HCT116 (cell line): ENCODE results near the gene A3GALT2. TPM values are rescaled to one million over a fixed set of nuclear protein-coding genes. Genes with fewer than 3 reads are reported as not detected.

Experiments used
- ATAC-seq: fragments of 200-7000 bp; cut with Tn5 transposase; 2 replicates; pipeline ENCODE4 v1.9.1; 2020; ENCODE audit warnings: mild to moderate bottlenecking, moderate library complexity
- BruUV-seq: library from RNA; stranded (reverse); fragments of 400-500 nt; replicated peaks from 2 replicates; lab custom pipeline; 2021; lab: Mats Ljungman, UMichigan
- CTCF ChIA-PET: fragments of 300-600 bp; sonication (Branson Sonifier 250); formaldehyde crosslinking; loops from one replicate; lab custom pipeline; 2021; ENCODE audit warnings: antibody characterized with exemption; lab: Charles Lee
- POLR2A ChIA-PET: fragments of 300-600, 350-600 bp; sonication (Branson Sonifier 250); formaldehyde crosslinking; loops from one replicate; lab custom pipeline; 2021; ENCODE audit warnings: antibody characterized with exemption; lab: Charles Lee
- RAD21 ChIA-PET, 2 experiments: fragments of 300-600 bp; sonication (Branson Sonifier 250); formaldehyde crosslinking; loops; one replicate each; lab custom pipeline; 2023; ENCODE audit warnings: low total read pairs in 2 of 2; ENCODE audit not compliant: uncharacterized antibody in 2 of 2, unreplicated experiment in 2 of 2, low non-redundant PET in 1 of 2; lab: Charles Lee
- DNase-seq: peaks from one replicate; pipeline ENCODE4 v3.0.0-alpha.2; 2010; ENCODE audit warnings: low read depth, low spot score
- H2AFZ ChIP-seq: fragments of 200-600 bp; shearing (Covaris generic), sonication (generic); 2 replicates; pipeline ENCODE4 v1.6.1; 2017; ENCODE audit warnings: low read depth, mixed run types, mixed read lengths, antibody characterized with exemption, low read length; ENCODE audit not compliant: poor library complexity, severe bottlenecking
- H3K27ac ChIP-seq: 2 replicates; pipeline ENCODE4 v1.5.1; 2012; ENCODE audit warnings: low read depth, low read length
- H3K27me3 ChIP-seq: fragments of 200-600 bp; sonication (generic); 2 replicates; pipeline ENCODE4 v1.6.1; 2016; ENCODE audit warnings: mixed run types, low read length, mixed read lengths; ENCODE audit not compliant: insufficient read depth
- H3K36me3 ChIP-seq, 2 experiments: fragments of 200-500 bp in 1 of 2; fragments of 200-600 bp in 1 of 2; sonication (Bioruptor generic) in 1 of 2; sonication (generic) in 1 of 2; 2 replicates each; pipeline versions ENCODE4 v1.5.1 to v1.6.1; 2014 to 2016; ENCODE audit warnings: low read length in 2 of 2, inconsistent platforms in 1 of 2, mixed read lengths in 1 of 2, mixed run types in 1 of 2; ENCODE audit not compliant: insufficient read depth in 2 of 2, control insufficient read depth in 1 of 2
- H3K4me1 ChIP-seq, 2 experiments: fragments of 200-600 bp in 1 of 2; sonication (generic) in 1 of 2; 2 replicates each; pipeline versions ENCODE4 v1.5.1 to v1.6.1; 2012 to 2017; ENCODE audit warnings: low read length in 2 of 2, inconsistent platforms in 1 of 2, mild to moderate bottlenecking in 1 of 2, mixed read lengths in 1 of 2, mixed run types in 1 of 2, moderate library complexity in 1 of 2; ENCODE audit not compliant: insufficient read depth in 2 of 2, control insufficient read depth in 1 of 2
- H3K4me2 ChIP-seq: fragments of 200-600 bp; sonication (generic); 2 replicates; pipeline ENCODE4 v1.6.1; 2017; ENCODE audit warnings: mixed run types, low read length, mixed read lengths
- H3K4me3 ChIP-seq, 2 experiments: fragments of 200-600 bp in 1 of 2; sonication (generic) in 1 of 2; replicated peaks in 1 of 2; 2 replicates each; pipeline ENCODE4 v1.5.1; 2011 to 2016; ENCODE audit warnings: low read length in 2 of 2, control low read depth in 1 of 2, low read depth in 1 of 2, mild to moderate bottlenecking in 1 of 2, mixed read lengths in 1 of 2, mixed run types in 1 of 2
- H3K79me2 ChIP-seq: fragments of 200-600 bp; sonication (generic); 2 replicates; pipeline ENCODE4 v1.6.1; 2017; ENCODE audit warnings: mild to moderate bottlenecking, mixed run types, low read length, moderate library complexity, mixed read lengths; ENCODE audit not compliant: insufficient read depth
- H3K9ac ChIP-seq: fragments of 200-600 bp; sonication (generic); 2 replicates; pipeline ENCODE4 v1.6.1; 2016; ENCODE audit warnings: low read length, mixed read lengths
- H3K9me2 ChIP-seq: fragments of 200-600 bp; sonication (generic), shearing (Covaris generic); 2 replicates; pipeline ENCODE4 v1.6.1; 2017; ENCODE audit warnings: mixed run types, mild to moderate bottlenecking, moderate library complexity; ENCODE audit not compliant: insufficient read depth
- H3K9me3 ChIP-seq, 2 experiments: fragments of 200-500 bp in 1 of 2; fragments of 200-600 bp in 1 of 2; sonication (Bioruptor generic) in 1 of 2; sonication (generic) in 1 of 2; 2 replicates each; pipeline ENCODE4 v1.6.1; 2014 to 2017; ENCODE audit warnings: low read length in 2 of 2, mixed read lengths in 2 of 2, inconsistent platforms in 1 of 2, low read depth in 1 of 2, mild to moderate bottlenecking in 1 of 2, mixed run types in 1 of 2, moderate library complexity in 1 of 2; ENCODE audit not compliant: control insufficient read depth in 1 of 2, insufficient read depth in 1 of 2
- H4K20me1 ChIP-seq: fragments of 200-600 bp; sonication (generic), shearing (Covaris generic); 2 replicates; pipeline ENCODE4 v1.6.1; 2017; ENCODE audit warnings: mixed run types, mild to moderate bottlenecking, moderate library complexity; ENCODE audit not compliant: insufficient read depth
- CBX3 ChIP-seq: IDR thresholded peaks from 2 replicates; pipeline ENCODE4 v1.6.1; 2012; ENCODE audit warnings: low read depth
- POLR2A ChIP-seq: IDR thresholded peaks from 2 replicates; pipeline ENCODE4 v1.7.0; 2011; ENCODE audit warnings: borderline replicate concordance; ENCODE audit not compliant: insufficient read depth, insufficient read length; ENCODE audit errors: extremely low read depth
- REST ChIP-seq: IDR thresholded peaks from 2 replicates; pipeline ENCODE4 v1.6.1; 2012; ENCODE audit warnings: low read depth
- SIN3A ChIP-seq: IDR thresholded peaks from 2 replicates; pipeline ENCODE4 v1.6.1; 2012; ENCODE audit warnings: low read depth
- ZBTB33 ChIP-seq: IDR thresholded peaks from 2 replicates; pipeline ENCODE4 v1.6.1; 2011; ENCODE audit warnings: mild to moderate bottlenecking, low read length, moderate library complexity; ENCODE audit not compliant: insufficient replicate concordance; ENCODE audit errors: extremely low read depth
- intact Hi-C: fragments of 100-400 bp; cut with micrococcal nuclease; formaldehyde crosslinking; loops from 2 replicates; pipeline ENCODE4 v1.10.0; 2022
- total RNA-seq: library from RNA; stranded (reverse); gene quantifications from one replicate; pipeline ENCODE4 v1.2.1, GENCODE V29; 2021; ENCODE audit not compliant: unreplicated experiment

Gene A3GALT2
- total RNA-seq, 1 experiment from 2014 or later: not detected

GRCh38 chr1:33339413-33339812 lies 18.5 kb upstream of the A3GALT2 start:
- POLR2A ChIA-PET: no interaction called here
- H3K79me2 ChIP-seq: peaks cover 99% of the 10 kb centered on the region
- peaks cover 11% of the 10 kb centered on the region; the same call in 1 of the 2 replicates for H4K20me1 ChIP-seq
- H3K27me3 ChIP-seq: no peaks in the 10 kb centered on the region
- H3K9me2 ChIP-seq: no peaks in the 10 kb centered on the region
- H3K4me2 ChIP-seq: no peak overlapping the region
- no peaks in the 10 kb centered on the region for H3K9me3 ChIP-seq
- H3K9ac ChIP-seq: no peak overlapping the region
- no peak overlapping the region for H2AFZ ChIP-seq
- H3K27ac ChIP-seq: no peak overlapping the region
- no TSS peak for BruUV-seq
- ATAC-seq (peak; percentile 43; the same call in 1 of the 2 replicates), DNase-seq (no peak)
- H3K4me3 ChIP-seq: no peak overlapping the region
- no peak for TF ChIP-seq REST
- TF ChIP-seq CBX3: no peak
- TF ChIP-seq SIN3A: no peak
- TF ChIP-seq POLR2A: no peak
- no peak for TF ChIP-seq ZBTB33
- peaks cover 39 to 52% of the 10 kb centered on the region in 2 experiments for H3K36me3 ChIP-seq
- RAD21 ChIA-PET: no interaction called here
- peaks cover 0 to 43% of the 10 kb centered on the region in 2 experiments; a peak in 3 of 4 replicates for H3K4me1 ChIP-seq
- intact Hi-C loops: no loop called here
- CTCF ChIA-PET: interaction anchor here (1.3 to 1.4 kb wide), 2 partner anchors 44 to 130 kb away, joined by 3 to 5 read pairs; no protein-coding TSS in a partner anchor
